NB4 (cell line): ENCODE results near the gene TNP2.
A peak's percentile ranks its signal among the peaks of the same experiment; 100 is the strongest.

Experiments
- DNase-seq: peaks from one replicate; pipeline ENCODE4 v3.0.0; 2010; ENCODE audit warnings: low read depth
- H3K4me3 ChIP-seq: one replicate; pipeline ENCODE4 v1.5.1; 2011; ENCODE audit warnings: mild to moderate bottlenecking, low read depth, low read length, moderate library complexity
- CTCF ChIP-seq: IDR thresholded peaks from one replicate; pipeline ENCODE4 v1.5.1; 2012; ENCODE audit warnings: low read depth, low read length
- MAX ChIP-seq: IDR thresholded peaks from 2 replicates; pipeline ENCODE4 v1.6.1; 2011; ENCODE audit warnings: low read depth, low read length
- MYC ChIP-seq: IDR thresholded peaks from 2 replicates; pipeline ENCODE4 v1.6.1; 2011; ENCODE audit warnings: low read depth, low read length
- POLR2A ChIP-seq: IDR thresholded peaks from 2 replicates; pipeline ENCODE4 v1.6.1; 2011; ENCODE audit warnings: mild to moderate bottlenecking; ENCODE audit not compliant: insufficient read length; ENCODE audit errors: extremely low read depth

TNP2 gene

GRCh38 chr16:11296706-11297491, 27.8 kb upstream of the TNP2 start:
- no peak overlapping the region for H3K4me3 ChIP-seq
- TF ChIP-seq MAX (no peak), MYC (no peak), CTCF (no peak), POLR2A (no peak)
- DNase-seq = peak; percentile 15

GRCh38 chr16:11296351-11296705, 27.2 kb upstream of the TNP2 start:
- no peak for TF ChIP-seq MYC
- no peak for TF ChIP-seq POLR2A
- TF ChIP-seq CTCF = no peak
- TF ChIP-seq MAX = no peak

GRCh38 chr16:11295672-11296071, 26.5 kb upstream of the TNP2 start:
- DNase-seq = no peak
- TF ChIP-seq MYC (no peak), CTCF (no peak), MAX (no peak), POLR2A (no peak)
- H3K4me3 ChIP-seq = no peak overlapping the region

More at GRCh38 chr16:11296351-11296705, 27.2 kb upstream of the TNP2 start:
- no peak for DNase-seq
- no peak overlapping the region for H3K4me3 ChIP-seq

- DNase-seq = no peak
- TF ChIP-seq MYC = no peak
- TF ChIP-seq MAX = no peak
- TF ChIP-seq POLR2A = no peak
- TF ChIP-seq CTCF = no peak
- H3K4me3 ChIP-seq = no peak overlapping the region
These were observed 23.1 kb upstream of the TNP2 start for GRCh38 chr16:11292076-11292748.

- no peak for TF ChIP-seq CTCF
- TF ChIP-seq POLR2A = no peak
- no peak for DNase-seq
These were observed 22.1 kb upstream of the TNP2 start for GRCh38 chr16:11291091-11291703.

More at GRCh38 chr16:11291091-11291703, 22.1 kb upstream of the TNP2 start:
- no peak overlapping the region for H3K4me3 ChIP-seq
